HG02943 (cell line): ENCODE measurements around the gene EPS8L3.
"Not testable (repeated sequence)": the region's sequence is repeated elsewhere in the genome, so short reads cannot be mapped to it uniquely, and the experiment has no call there.

Experiments used
- ATAC-seq: cut with Tn5 transposase; IDR thresholded peaks from one replicate; pipeline ENCODE4 v1.9.1; 2021; ENCODE audit warnings: mild to moderate bottlenecking, low read depth, moderate library complexity; ENCODE audit not compliant: unreplicated experiment

EPS8L3 gene

GRCh38 chr1:109763646-109764415 lies at the start of gene EPS8L3:
Gene EPS8L3, minus strand, starts transcription at chr1:109763923. Its CDS starts 2,174 bp downstream, at chr1:109761749.
- no peak for ATAC-seq

GRCh38 chr1:109812691-109813393 lies 49.1 kb upstream of the EPS8L3 start:
- ATAC-seq, result no peak

GRCh38 chr1:109808703-109809102 lies 45.0 kb upstream of the EPS8L3 start:
- ATAC-seq, result no peak

GRCh38 chr1:109807822-109808680 lies 44.3 kb upstream of the EPS8L3 start:
- no peak for ATAC-seq

GRCh38 chr1:109807402-109807801 lies 43.7 kb upstream of the EPS8L3 start:
- ATAC-seq, result no peak

GRCh38 chr1:109806733-109807400 lies 43.1 kb upstream of the EPS8L3 start:
- ATAC-seq, result no peak

- no peak for ATAC-seq
Observed at GRCh38 chr1:109805486-109806165, 41.9 kb upstream of the EPS8L3 start.

GRCh38 chr1:109804660-109805059 lies 40.9 kb upstream of the EPS8L3 start:
- no peak for ATAC-seq

GRCh38 chr1:109803901-109804331 lies 40.2 kb upstream of the EPS8L3 start:
- ATAC-seq, result no peak

- ATAC-seq, result no peak
Observed at GRCh38 chr1:109802901-109803561, 39.3 kb upstream of the EPS8L3 start.

GRCh38 chr1:109802136-109802900 lies 38.6 kb upstream of the EPS8L3 start:
- no peak for ATAC-seq

- no peak for ATAC-seq
Observed at GRCh38 chr1:109801791-109802135, 38.0 kb upstream of the EPS8L3 start.

- no peak for ATAC-seq
Observed at GRCh38 chr1:109800291-109800690, 36.6 kb upstream of the EPS8L3 start.

- ATAC-seq, result no peak
Observed at GRCh38 chr1:109799445-109799844, 35.7 kb upstream of the EPS8L3 start.

- not testable (repeated sequence) for ATAC-seq
Observed at GRCh38 chr1:109797303-109797595, 33.5 kb upstream of the EPS8L3 start.

- ATAC-seq, result no peak
Observed at GRCh38 chr1:109796484-109797302, 33.0 kb upstream of the EPS8L3 start.

- no peak for ATAC-seq
Observed at GRCh38 chr1:109794319-109795132, 30.8 kb upstream of the EPS8L3 start.
